GM23338 (cell line): ENCODE data around the gene SNCA. TPM values are rescaled to one million over a fixed set of nuclear protein-coding genes. Genes with fewer than 3 reads are reported as not detected.

ENCODE experiments used
- ATAC-seq: fragments of 200-7000 bp; cut with Tn5 transposase; 3 replicates; pipeline ENCODE4 v1.9.1; 2020
- DNase-seq: peaks from one replicate; pipeline ENCODE4 v3.0.0-alpha.2; 2015; ENCODE audit warnings: low spot score
- H2AFZ ChIP-seq: fragments of 200-600 bp; sonication (generic); 2 replicates; pipeline ENCODE4 v1.8.0; 2016; ENCODE audit warnings: antibody characterized with exemption, mild to moderate bottlenecking, moderate library complexity
- H3F3A ChIP-seq: fragments of 200-600 bp; sonication (generic); replicated peaks from 2 replicates; pipeline ENCODE4 v1.8.0; 2017; ENCODE audit warnings: antibody characterized with exemption, mixed run types, low read depth
- H3K27ac ChIP-seq: fragments of 200-600 bp; sonication (generic); 2 replicates; pipeline ENCODE4 v1.6.1; 2016; ENCODE audit warnings: low read depth
- H3K27me3 ChIP-seq: fragments of 200-600 bp; sonication (generic); 2 replicates; pipeline ENCODE4 v1.8.0; 2016; ENCODE audit warnings: mild to moderate bottlenecking, mixed run types, moderate library complexity; ENCODE audit not compliant: insufficient read depth
- H3K36me3 ChIP-seq: fragments of 200-600 bp; sonication (generic); 2 replicates; pipeline ENCODE4 v1.8.0; 2016; ENCODE audit warnings: mild to moderate bottlenecking; ENCODE audit not compliant: insufficient read depth
- H3K4me1 ChIP-seq: fragments of 200-600 bp; sonication (generic); 2 replicates; pipeline ENCODE4 v1.8.0; 2016; ENCODE audit warnings: mild to moderate bottlenecking, moderate library complexity; ENCODE audit not compliant: insufficient read depth
- H3K4me2 ChIP-seq: fragments of 200-600 bp; sonication (generic); 2 replicates; pipeline ENCODE4 v1.7.1; 2017; ENCODE audit warnings: mixed run types
- H3K4me3 ChIP-seq: fragments of 200-600 bp; sonication (generic); 2 replicates; pipeline ENCODE4 v1.6.1; 2016; ENCODE audit warnings: mixed run types
- H3K79me2 ChIP-seq: fragments of 200-600 bp; sonication (generic); replicated peaks from 2 replicates; pipeline ENCODE4 v1.8.0; 2017; ENCODE audit warnings: mild to moderate bottlenecking; ENCODE audit not compliant: insufficient read depth
- H3K9me2 ChIP-seq: fragments of 200-600 bp; sonication (generic); 2 replicates; pipeline ENCODE4 v1.8.0; 2017; ENCODE audit not compliant: insufficient read depth
- H4K20me1 ChIP-seq: fragments of 200-600 bp; sonication (generic); replicated peaks from 2 replicates; pipeline ENCODE4 v1.8.0; 2017; ENCODE audit warnings: mild to moderate bottlenecking; ENCODE audit not compliant: insufficient read depth
- H3K27ac Mint-ChIP-seq: 2 replicates; pipeline ENCODE4 v1.8.0; 2020; ENCODE audit warnings: inconsistent platforms, mild to moderate bottlenecking, moderate library complexity, mixed read lengths
- H3K27me3 Mint-ChIP-seq: 3 replicates; pipeline ENCODE4 v1.8.0; 2022; ENCODE audit warnings: low read depth, mild to moderate bottlenecking, moderate library complexity, mixed read lengths, inconsistent platforms; ENCODE audit not compliant: insufficient read depth, poor library complexity
- H3K36me3 Mint-ChIP-seq: 3 replicates; pipeline ENCODE4 v1.8.0; 2021; ENCODE audit warnings: low read depth, mild to moderate bottlenecking, inconsistent platforms, moderate library complexity, mixed read lengths
- H3K4me1 Mint-ChIP-seq: 3 replicates; pipeline ENCODE4 v1.8.0; 2020; ENCODE audit warnings: mild to moderate bottlenecking, inconsistent platforms, mixed read lengths
- H3K4me3 Mint-ChIP-seq: 3 replicates; pipeline ENCODE4 v1.8.0; 2021; ENCODE audit warnings: moderate library complexity, mild to moderate bottlenecking, inconsistent platforms, mixed read lengths
- H3K9me3 Mint-ChIP-seq: 3 replicates; pipeline ENCODE4 v1.8.0; 2020; ENCODE audit warnings: moderate library complexity, mild to moderate bottlenecking, inconsistent platforms, mixed read lengths
- CREB1 ChIP-seq: fragments of 250-450 bp; sonication (Bioruptor Pico); IDR thresholded peaks from 2 replicates; pipeline ENCODE4 v1.5.0; 2020; ENCODE audit warnings: low read depth, mild to moderate bottlenecking, moderate library complexity
- CTCF ChIP-seq, 2 experiments: fragments of 200-600 bp in 1 of 2; sonication (generic) in 1 of 2; conservative IDR thresholded peaks; 2 replicates each; pipeline versions ENCODE4 v1.5.1 to v1.6.1; 2016 to 2017; ENCODE audit warnings: antibody characterized with exemption in 2 of 2, low read depth in 2 of 2, mild to moderate bottlenecking in 2 of 2, moderate library complexity in 1 of 2
- EZH2 ChIP-seq: fragments of 200-600 bp; sonication (generic); IDR thresholded peaks from one replicate; pipeline ENCODE4 v1.8.0; 2017; ENCODE audit warnings: antibody characterized with exemption, mild to moderate bottlenecking, low read depth; ENCODE audit not compliant: unreplicated experiment
- EZH2phosphoT487 ChIP-seq: fragments of 200-600 bp; sonication (generic); IDR thresholded peaks from one replicate; pipeline ENCODE4 v1.8.1; 2018; ENCODE audit warnings: antibody characterized with exemption; ENCODE audit not compliant: unreplicated experiment
- JUNB ChIP-seq: IDR thresholded peaks from one replicate; pipeline ENCODE4 v1.6.1; 2016; ENCODE audit warnings: antibody characterized with exemption; ENCODE audit not compliant: unreplicated experiment
- NANOG ChIP-seq: IDR thresholded peaks from 2 replicates; pipeline ENCODE4 v1.6.1; 2016; ENCODE audit warnings: antibody characterized with exemption, borderline replicate concordance
- POLR2AphosphoS5 ChIP-seq: IDR thresholded peaks from 2 replicates; pipeline ENCODE4 v1.6.1; 2016; ENCODE audit warnings: antibody characterized with exemption, low read depth
- STAT1 ChIP-seq: IDR thresholded peaks from one replicate; pipeline ENCODE4 v1.6.1; 2016; ENCODE audit warnings: antibody characterized with exemption; ENCODE audit not compliant: unreplicated experiment
- ZNF114 ChIP-seq: fragments of 250-450 bp; sonication (Bioruptor Pico); IDR thresholded peaks from 2 replicates; pipeline ENCODE4 v1.5.0; 2020; ENCODE audit warnings: mild to moderate bottlenecking, moderate library complexity
- ZNF331 ChIP-seq: fragments of 250-450 bp; sonication (Bioruptor Pico); IDR thresholded peaks from 2 replicates; pipeline ENCODE4 v1.5.0; 2020; ENCODE audit warnings: low read depth, mild to moderate bottlenecking, moderate library complexity
- polyA plus RNA-seq: library from polyadenylated mRNA; unstranded; fragments of >200 nt; fragmentation: Nextera tagmentation; extraction: Ambion mirVana; gene quantifications from 2 replicates; pipeline ENCODE4 v1.2.1, GENCODE V29; 2016
- total RNA-seq: library from RNA; depleted of rRNA; stranded (reverse); fragments of >200 nt; shearing (Covaris generic); gene quantifications from 2 replicates; pipeline ENCODE4 v1.2.3, GENCODE V29; 2014
- TF ChIP-seq, protein P1 (sequence below): fragments of 250-450 bp; sonication (Bioruptor Pico); IDR thresholded peaks from 2 replicates; pipeline ENCODE4 v1.5.0; 2020; ENCODE audit warnings: mild to moderate bottlenecking, moderate library complexity
- TF ChIP-seq, protein P2 (sequence below): IDR thresholded peaks from 2 replicates; pipeline ENCODE4 v1.6.1; 2016; ENCODE audit warnings: antibody characterized with exemption
- TF ChIP-seq, protein P3 (sequence below): IDR thresholded peaks from one replicate; pipeline ENCODE4 v1.6.1; 2018; ENCODE audit warnings: antibody characterized with exemption; ENCODE audit not compliant: unreplicated experiment

SNCA gene
- total and polyA plus RNA-seq, 2 experiments from 2014 or later, result 15.6 to 31.1 TPM

GRCh38 chr4:89767924-89768323 lies 69.0 kb downstream of the SNCA start:
- no peak for TF ChIP-seq EZH2phosphoT487
- no peak for TF ChIP-seq ZNF331 (CRISPR knock-in tag)
- TF ChIP-seq, protein P1, sequence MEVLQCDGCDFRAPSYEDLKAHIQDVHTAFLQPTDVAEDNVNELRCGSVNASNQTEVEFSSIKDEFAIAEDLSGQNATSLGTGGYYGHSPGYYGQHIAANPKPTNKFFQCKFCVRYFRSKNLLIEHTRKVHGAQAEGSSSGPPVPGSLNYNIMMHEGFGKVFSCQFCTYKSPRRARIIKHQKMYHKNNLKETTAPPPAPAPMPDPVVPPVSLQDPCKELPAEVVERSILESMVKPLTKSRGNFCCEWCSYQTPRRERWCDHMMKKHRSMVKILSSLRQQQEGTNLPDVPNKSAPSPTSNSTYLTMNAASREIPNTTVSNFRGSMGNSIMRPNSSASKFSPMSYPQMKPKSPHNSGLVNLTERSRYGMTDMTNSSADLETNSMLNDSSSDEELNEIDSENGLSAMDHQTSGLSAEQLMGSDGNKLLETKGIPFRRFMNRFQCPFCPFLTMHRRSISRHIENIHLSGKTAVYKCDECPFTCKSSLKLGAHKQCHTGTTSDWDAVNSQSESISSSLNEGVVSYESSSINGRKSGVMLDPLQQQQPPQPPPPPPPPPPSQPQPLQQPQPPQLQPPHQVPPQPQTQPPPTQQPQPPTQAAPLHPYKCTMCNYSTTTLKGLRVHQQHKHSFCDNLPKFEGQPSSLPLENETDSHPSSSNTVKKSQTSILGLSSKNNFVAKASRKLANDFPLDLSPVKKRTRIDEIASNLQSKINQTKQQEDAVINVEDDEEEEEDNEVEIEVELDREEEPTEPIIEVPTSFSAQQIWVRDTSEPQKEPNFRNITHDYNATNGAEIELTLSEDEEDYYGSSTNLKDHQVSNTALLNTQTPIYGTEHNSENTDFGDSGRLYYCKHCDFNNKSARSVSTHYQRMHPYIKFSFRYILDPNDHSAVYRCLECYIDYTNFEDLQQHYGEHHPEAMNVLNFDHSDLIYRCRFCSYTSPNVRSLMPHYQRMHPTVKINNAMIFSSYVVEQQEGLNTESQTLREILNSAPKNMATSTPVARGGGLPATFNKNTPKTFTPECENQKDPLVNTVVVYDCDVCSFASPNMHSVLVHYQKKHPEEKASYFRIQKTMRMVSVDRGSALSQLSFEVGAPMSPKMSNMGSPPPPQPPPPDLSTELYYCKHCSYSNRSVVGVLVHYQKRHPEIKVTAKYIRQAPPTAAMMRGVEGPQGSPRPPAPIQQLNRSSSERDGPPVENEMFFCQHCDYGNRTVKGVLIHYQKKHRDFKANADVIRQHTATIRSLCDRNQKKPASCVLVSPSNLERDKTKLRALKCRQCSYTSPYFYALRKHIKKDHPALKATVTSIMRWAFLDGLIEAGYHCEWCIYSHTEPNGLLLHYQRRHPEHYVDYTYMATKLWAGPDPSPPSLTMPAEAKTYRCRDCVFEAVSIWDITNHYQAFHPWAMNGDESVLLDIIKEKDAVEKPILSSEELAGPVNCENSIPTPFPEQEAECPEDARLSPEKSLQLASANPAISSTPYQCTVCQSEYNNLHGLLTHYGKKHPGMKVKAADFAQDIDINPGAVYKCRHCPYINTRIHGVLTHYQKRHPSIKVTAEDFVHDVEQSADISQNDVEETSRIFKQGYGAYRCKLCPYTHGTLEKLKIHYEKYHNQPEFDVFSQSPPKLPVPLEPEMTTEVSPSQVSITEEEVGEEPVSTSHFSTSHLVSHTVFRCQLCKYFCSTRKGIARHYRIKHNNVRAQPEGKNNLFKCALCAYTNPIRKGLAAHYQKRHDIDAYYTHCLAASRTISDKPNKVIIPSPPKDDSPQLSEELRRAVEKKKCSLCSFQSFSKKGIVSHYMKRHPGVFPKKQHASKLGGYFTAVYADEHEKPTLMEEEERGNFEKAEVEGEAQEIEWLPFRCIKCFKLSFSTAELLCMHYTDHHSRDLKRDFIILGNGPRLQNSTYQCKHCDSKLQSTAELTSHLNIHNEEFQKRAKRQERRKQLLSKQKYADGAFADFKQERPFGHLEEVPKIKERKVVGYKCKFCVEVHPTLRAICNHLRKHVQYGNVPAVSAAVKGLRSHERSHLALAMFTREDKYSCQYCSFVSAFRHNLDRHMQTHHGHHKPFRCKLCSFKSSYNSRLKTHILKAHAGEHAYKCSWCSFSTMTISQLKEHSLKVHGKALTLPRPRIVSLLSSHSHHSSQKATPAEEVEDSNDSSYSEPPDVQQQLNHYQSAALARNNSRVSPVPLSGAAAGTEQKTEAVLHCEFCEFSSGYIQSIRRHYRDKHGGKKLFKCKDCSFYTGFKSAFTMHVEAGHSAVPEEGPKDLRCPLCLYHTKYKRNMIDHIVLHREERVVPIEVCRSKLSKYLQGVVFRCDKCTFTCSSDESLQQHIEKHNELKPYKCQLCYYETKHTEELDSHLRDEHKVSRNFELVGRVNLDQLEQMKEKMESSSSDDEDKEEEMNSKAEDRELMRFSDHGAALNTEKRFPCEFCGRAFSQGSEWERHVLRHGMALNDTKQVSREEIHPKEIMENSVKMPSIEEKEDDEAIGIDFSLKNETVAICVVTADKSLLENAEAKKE (CRISPR knock-in tag), result no peak
- TF ChIP-seq, protein P2, sequence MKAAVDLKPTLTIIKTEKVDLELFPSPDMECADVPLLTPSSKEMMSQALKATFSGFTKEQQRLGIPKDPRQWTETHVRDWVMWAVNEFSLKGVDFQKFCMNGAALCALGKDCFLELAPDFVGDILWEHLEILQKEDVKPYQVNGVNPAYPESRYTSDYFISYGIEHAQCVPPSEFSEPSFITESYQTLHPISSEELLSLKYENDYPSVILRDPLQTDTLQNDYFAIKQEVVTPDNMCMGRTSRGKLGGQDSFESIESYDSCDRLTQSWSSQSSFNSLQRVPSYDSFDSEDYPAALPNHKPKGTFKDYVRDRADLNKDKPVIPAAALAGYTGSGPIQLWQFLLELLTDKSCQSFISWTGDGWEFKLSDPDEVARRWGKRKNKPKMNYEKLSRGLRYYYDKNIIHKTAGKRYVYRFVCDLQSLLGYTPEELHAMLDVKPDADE, result no peak
- TF ChIP-seq, protein P3, sequence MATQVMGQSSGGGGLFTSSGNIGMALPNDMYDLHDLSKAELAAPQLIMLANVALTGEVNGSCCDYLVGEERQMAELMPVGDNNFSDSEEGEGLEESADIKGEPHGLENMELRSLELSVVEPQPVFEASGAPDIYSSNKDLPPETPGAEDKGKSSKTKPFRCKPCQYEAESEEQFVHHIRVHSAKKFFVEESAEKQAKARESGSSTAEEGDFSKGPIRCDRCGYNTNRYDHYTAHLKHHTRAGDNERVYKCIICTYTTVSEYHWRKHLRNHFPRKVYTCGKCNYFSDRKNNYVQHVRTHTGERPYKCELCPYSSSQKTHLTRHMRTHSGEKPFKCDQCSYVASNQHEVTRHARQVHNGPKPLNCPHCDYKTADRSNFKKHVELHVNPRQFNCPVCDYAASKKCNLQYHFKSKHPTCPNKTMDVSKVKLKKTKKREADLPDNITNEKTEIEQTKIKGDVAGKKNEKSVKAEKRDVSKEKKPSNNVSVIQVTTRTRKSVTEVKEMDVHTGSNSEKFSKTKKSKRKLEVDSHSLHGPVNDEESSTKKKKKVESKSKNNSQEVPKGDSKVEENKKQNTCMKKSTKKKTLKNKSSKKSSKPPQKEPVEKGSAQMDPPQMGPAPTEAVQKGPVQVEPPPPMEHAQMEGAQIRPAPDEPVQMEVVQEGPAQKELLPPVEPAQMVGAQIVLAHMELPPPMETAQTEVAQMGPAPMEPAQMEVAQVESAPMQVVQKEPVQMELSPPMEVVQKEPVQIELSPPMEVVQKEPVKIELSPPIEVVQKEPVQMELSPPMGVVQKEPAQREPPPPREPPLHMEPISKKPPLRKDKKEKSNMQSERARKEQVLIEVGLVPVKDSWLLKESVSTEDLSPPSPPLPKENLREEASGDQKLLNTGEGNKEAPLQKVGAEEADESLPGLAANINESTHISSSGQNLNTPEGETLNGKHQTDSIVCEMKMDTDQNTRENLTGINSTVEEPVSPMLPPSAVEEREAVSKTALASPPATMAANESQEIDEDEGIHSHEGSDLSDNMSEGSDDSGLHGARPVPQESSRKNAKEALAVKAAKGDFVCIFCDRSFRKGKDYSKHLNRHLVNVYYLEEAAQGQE, result no peak
- no peak for TF ChIP-seq NANOG
- TF ChIP-seq STAT1, result no peak
- TF ChIP-seq POLR2AphosphoS5, result no peak
- no peak for TF ChIP-seq JUNB
- TF ChIP-seq CREB1 (CRISPR knock-in tag), result no peak
- no peak for TF ChIP-seq EZH2
- TF ChIP-seq CTCF (conservative IDR thresholded peaks at IDR 0.05; ENCODE audit: low read depth in 2 of 2), result no peak
- no peak for TF ChIP-seq ZNF114 (CRISPR knock-in tag)
- H3K36me3 Mint-ChIP-seq, result no peaks in the 10 kb centered on the region
- DNase-seq, result no peak

More at GRCh38 chr4:89767924-89768323, 69.0 kb downstream of the SNCA start:
- no peaks in the 10 kb centered on the region for H3F3A ChIP-seq
- Mint-ChIP-seq H3K9me3 (no peaks in the 10 kb centered on the region), H3K4me3 (no peak overlapping the region), H3K27ac (no peak overlapping the region), H3K27me3 (no peaks in the 10 kb centered on the region), H3K4me1 (no peaks in the 10 kb centered on the region)
- ATAC-seq, result no peak
- H3K27me3 ChIP-seq, result no peaks in the 10 kb centered on the region
- H3K9me2 ChIP-seq, result no peaks in the 10 kb centered on the region
- H3K4me2 ChIP-seq, result no peak overlapping the region
- no peak overlapping the region for H3K27ac ChIP-seq
- H3K4me3 ChIP-seq, result no peak overlapping the region
- no peaks in the 10 kb centered on the region for H3K79me2 ChIP-seq
- H2AFZ ChIP-seq, result no peak overlapping the region
- no peaks in the 10 kb centered on the region for H4K20me1 ChIP-seq
- no peaks in the 10 kb centered on the region for H3K36me3 ChIP-seq
- H3K4me1 ChIP-seq, result no peaks in the 10 kb centered on the region
